Measurements from ENCODE around the gene MCM9. TPM values are rescaled to one million over a fixed set of nuclear protein-coding genes. Genes with fewer than 3 reads are reported as not detected.

Gene MCM9
- total and polyA plus RNA-seq, 2 of the 13 experiments (the other 11 are each of a cell fraction or from before 2014, with no cell fraction given) = 3.8 to 17.2 TPM

DNA sequence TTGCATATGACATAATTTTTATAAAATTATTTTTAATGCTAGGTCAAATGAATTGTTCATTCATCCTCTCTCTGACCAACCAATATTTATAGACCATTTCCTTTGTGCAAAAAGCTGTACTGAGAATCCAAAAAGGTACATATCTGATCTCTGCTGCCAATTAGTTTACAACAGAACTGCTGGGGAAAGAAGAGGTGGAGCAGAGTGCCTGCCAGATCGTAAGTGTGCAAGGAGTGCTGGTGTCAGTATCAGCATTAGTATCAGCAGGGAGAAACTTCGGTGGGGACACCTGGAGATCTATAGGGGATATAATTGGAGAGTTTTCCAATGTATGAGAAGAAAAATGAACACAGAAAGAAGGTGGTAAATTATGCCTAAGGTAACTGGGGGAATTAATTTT is 104.3 kb downstream of the MCM9 start (continued):
- TF ChIP-seq EEA1 (CRISPR knock-in tag; IDR thresholded peaks at IDR 0.05; ENCODE audit: borderline replicate concordance) (no peak), MLLT10 (CRISPR knock-in tag; IDR thresholded peaks at IDR 0.05) (no peak)
- TF ChIP-seq, protein P1, sequence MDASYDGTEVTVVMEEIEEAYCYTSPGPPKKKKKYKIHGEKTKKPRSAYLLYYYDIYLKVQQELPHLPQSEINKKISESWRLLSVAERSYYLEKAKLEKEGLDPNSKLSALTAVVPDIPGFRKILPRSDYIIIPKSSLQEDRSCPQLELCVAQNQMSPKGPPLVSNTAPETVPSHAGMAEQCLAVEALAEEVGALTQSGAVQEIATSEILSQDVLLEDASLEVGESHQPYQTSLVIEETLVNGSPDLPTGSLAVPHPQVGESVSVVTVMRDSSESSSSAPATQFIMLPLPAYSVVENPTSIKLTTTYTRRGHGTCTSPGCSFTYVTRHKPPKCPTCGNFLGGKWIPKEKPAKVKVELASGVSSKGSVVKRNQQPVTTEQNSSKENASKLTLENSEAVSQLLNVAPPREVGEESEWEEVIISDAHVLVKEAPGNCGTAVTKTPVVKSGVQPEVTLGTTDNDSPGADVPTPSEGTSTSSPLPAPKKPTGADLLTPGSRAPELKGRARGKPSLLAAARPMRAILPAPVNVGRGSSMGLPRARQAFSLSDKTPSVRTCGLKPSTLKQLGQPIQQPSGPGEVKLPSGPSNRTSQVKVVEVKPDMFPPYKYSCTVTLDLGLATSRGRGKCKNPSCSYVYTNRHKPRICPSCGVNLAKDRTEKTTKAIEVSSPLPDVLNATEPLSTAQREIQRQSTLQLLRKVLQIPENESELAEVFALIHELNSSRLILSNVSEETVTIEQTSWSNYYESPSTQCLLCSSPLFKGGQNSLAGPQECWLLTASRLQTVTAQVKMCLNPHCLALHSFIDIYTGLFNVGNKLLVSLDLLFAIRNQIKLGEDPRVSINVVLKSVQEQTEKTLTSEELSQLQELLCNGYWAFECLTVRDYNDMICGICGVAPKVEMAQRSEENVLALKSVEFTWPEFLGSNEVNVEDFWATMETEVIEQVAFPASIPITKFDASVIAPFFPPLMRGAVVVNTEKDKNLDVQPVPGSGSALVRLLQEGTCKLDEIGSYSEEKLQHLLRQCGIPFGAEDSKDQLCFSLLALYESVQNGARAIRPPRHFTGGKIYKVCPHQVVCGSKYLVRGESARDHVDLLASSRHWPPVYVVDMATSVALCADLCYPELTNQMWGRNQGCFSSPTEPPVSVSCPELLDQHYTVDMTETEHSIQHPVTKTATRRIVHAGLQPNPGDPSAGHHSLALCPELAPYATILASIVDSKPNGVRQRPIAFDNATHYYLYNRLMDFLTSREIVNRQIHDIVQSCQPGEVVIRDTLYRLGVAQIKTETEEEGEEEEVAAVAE (CRISPR knock-in tag; IDR thresholded peaks at IDR 0.05; ENCODE audit: borderline replicate concordance) = no peak

DNA sequence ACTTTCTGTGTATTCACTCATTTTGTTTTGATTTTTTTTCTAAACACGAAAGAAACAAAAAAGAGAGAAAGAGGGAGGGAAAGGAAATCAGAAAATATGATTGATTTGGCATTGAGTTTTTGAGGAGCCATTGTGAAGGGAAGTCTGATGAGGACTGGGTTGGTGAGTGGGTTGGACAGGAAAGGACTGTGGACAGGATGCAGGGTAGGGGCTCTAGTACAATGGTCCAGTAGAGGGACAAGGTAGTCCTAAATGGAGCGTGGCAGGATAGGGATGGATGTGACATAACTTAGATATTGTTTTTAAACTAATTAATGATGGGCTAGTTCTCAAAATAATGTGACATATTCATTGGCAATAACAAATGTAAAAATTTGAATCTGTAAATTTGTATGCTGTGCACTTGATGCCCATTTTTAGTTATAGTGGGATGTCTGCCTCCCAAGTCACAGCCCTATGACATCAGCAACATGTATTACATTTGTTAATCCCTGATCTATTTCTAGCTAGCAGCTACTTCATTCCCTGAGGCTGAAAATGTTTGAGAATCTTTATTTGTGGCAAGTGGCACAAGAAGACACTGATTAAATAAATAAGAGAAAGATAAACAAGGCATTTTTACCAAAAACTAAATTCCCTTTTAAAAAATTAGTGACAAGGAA is 105.0 kb downstream of the MCM9 start:
- H3K4me1 ChIP-seq (ENCODE audit: insufficient read depth, low read length) = no peaks in the 10 kb centered on the region
- in situ Hi-C loops (cut with HindIII; ENCODE audit: extremely low pct_ligation_motif_present, low pct_unique_long_range_greater_than_20kb) (no loop called here), intact Hi-C loops (cut with micrococcal nuclease; ENCODE audit: unreplicated experiment) (no loop called here)
- H3K9me3 ChIP-seq (ENCODE audit: low read length) = no peaks in the 10 kb centered on the region
- H3K9ac ChIP-seq (ENCODE audit: insufficient read depth, low read depth, low read length) = no peak overlapping the region
- no peak for DNase-seq (ENCODE audit: low spot score)
- no TSS peak for BruUV-seq (replicated peaks)
- WGBS (ENCODE audit: low lambda C conversion rate) = 91% methylated on average over 2 of the region's 2 CpGs
- TF ChIP-seq FOXK2 (IDR thresholded peaks at IDR 0.05) (no peak), MAFG (CRISPR knock-in tag; IDR thresholded peaks at IDR 0.05) (no peak), WIZ (CRISPR knock-in tag; IDR thresholded peaks at IDR 0.05) (no peak)
- TF ChIP-seq, protein P2, sequence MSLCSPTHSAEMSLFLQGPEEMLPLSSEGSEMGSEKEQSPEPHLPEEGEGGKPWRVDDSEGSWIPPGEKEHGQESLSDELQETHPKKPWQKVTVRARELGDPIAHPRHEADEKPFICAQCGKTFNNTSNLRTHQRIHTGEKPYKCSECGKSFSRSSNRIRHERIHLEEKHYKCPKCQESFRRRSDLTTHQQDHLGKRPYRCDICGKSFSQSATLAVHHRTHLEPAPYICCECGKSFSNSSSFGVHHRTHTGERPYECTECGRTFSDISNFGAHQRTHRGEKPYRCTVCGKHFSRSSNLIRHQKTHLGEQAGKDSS (CRISPR knock-in tag; IDR thresholded peaks at IDR 0.05; ENCODE audit: borderline replicate concordance, low read depth) = no peak
- no peak for FAIRE-seq
- CTCF ChIA-PET (ENCODE audit: low intra/inter-chr PET ratio, low total read pairs) = no interaction called here
- no peak overlapping the region for H2AFZ ChIP-seq (ENCODE audit: low read length)
- no peak for ATAC-seq
- POLR2A ChIA-PET = no interaction called here
- no peaks in the 10 kb centered on the region for H3K79me2 ChIP-seq (ENCODE audit: insufficient read depth, low read length)
- H3K4me3 ChIP-seq (replicated peaks in 1 of 3; ENCODE audit: insufficient read depth in 1 of 3, low read depth in 2 of 3, low read length in 3 of 3) = no peak overlapping the region
- no peak overlapping the region for H3K4me2 ChIP-seq (ENCODE audit: low read depth, low read length)
- H3K27me3 ChIP-seq (ENCODE audit: control insufficient read depth in 1 of 2, insufficient read depth in 2 of 2, low read length in 2 of 2) = no peaks in the 10 kb centered on the region
- no peak overlapping the region for H3K27ac ChIP-seq (ENCODE audit: extremely low read length, insufficient read depth, low read length)
- peaks cover 0 to 20% of the 10 kb centered on the region in 2 experiments; a peak in 4 of 5 replicates for H3K36me3 ChIP-seq (replicated peaks in 1 of 2; ENCODE audit: control insufficient read depth in 1 of 2, insufficient read depth in 2 of 2, low read length in 2 of 2)
- no peaks in the 10 kb centered on the region for H4K20me1 ChIP-seq (ENCODE audit: insufficient read depth, low read length)
